ENCODE measurements around the gene ZDHHC3.

- TF ChIP-seq CTCF (conservative IDR thresholded peaks at IDR 0.05; ENCODE audit: low read depth, low read length) (no peak), EZH2 (IDR thresholded peaks at IDR 0.05; ENCODE audit: borderline replicate concordance, low read depth, low read length, poor library complexity, severe bottlenecking) (no peak)
Measured at GRCh38 chr3:44920081-44920480, 55.9 kb downstream of the ZDHHC3 start.

Measured in A673 (cell line).